Osteocyte (in vitro differentiated cells): ENCODE measurements around the gene KRT24. TPM values are rescaled to one million over a fixed set of nuclear protein-coding genes. Genes with fewer than 3 reads are reported as not detected.
A peak's percentile ranks its signal among the peaks of the same experiment; 100 is the strongest.

ENCODE experiments used
- DNase-seq: peaks from one replicate; pipeline ENCODE4 v3.0.0; 2021; ENCODE audit warnings: mixed read lengths; ENCODE audit not compliant: unreplicated experiment; ENCODE audit errors: extremely low spot score
- H3K27ac Mint-ChIP-seq: one replicate; pipeline ENCODE4 v1.8.0; 2021; ENCODE audit warnings: mild to moderate bottlenecking, mixed read lengths; ENCODE audit not compliant: unreplicated experiment
- H3K27me3 Mint-ChIP-seq: one replicate; pipeline ENCODE4 v1.8.0; 2021; ENCODE audit warnings: mixed read lengths; ENCODE audit not compliant: unreplicated experiment
- H3K36me3 Mint-ChIP-seq: one replicate; pipeline ENCODE4 v1.8.0; 2021; ENCODE audit warnings: mixed read lengths; ENCODE audit not compliant: unreplicated experiment
- H3K4me1 Mint-ChIP-seq: one replicate; pipeline ENCODE4 v1.8.0; 2021; ENCODE audit warnings: mixed read lengths; ENCODE audit not compliant: unreplicated experiment
- H3K4me3 Mint-ChIP-seq: one replicate; pipeline ENCODE4 v1.8.0; 2021; ENCODE audit warnings: mild to moderate bottlenecking, moderate library complexity, mixed read lengths; ENCODE audit not compliant: unreplicated experiment
- H3K9me3 Mint-ChIP-seq: one replicate; pipeline ENCODE4 v1.8.0; 2021; ENCODE audit warnings: mixed read lengths; ENCODE audit not compliant: unreplicated experiment
- CTCF ChIP-seq: fragments of 200-600 bp; sonication (generic); IDR thresholded peaks from 2 replicates; pipeline ENCODE4 v1.5.0; 2021; ENCODE audit warnings: antibody characterized with exemption, mild to moderate bottlenecking, moderate library complexity
- total RNA-seq: library from RNA; stranded (reverse); gene quantifications from 2 replicates; pipeline ENCODE4 v1.2.1, GENCODE V29; 2021

Gene KRT24
- total RNA-seq, 1 donor from 2014 or later, result not detected

- Mint-ChIP-seq H3K4me3 (no peak overlapping the region), H3K4me1 (no peaks in the 10 kb centered on the region), H3K27ac (no peak overlapping the region), H3K9me3 (no peaks in the 10 kb centered on the region), H3K27me3 (peaks cover 79% of the 10 kb centered on the region), H3K36me3 (no peaks in the 10 kb centered on the region)
- no peak for DNase-seq
- no peak for TF ChIP-seq CTCF
Observed at GRCh38 chr17:40672654-40673053, 30.9 kb downstream of the KRT24 start.

- Mint-ChIP-seq H3K27me3 (peaks cover 73% of the 10 kb centered on the region), H3K4me3 (no peak overlapping the region), H3K27ac (no peak overlapping the region), H3K36me3 (no peaks in the 10 kb centered on the region), H3K4me1 (no peaks in the 10 kb centered on the region), H3K9me3 (no peaks in the 10 kb centered on the region)
- TF ChIP-seq CTCF, result no peak
- no peak for DNase-seq
Observed at GRCh38 chr17:40671282-40671681, 32.3 kb downstream of the KRT24 start.

DNA sequence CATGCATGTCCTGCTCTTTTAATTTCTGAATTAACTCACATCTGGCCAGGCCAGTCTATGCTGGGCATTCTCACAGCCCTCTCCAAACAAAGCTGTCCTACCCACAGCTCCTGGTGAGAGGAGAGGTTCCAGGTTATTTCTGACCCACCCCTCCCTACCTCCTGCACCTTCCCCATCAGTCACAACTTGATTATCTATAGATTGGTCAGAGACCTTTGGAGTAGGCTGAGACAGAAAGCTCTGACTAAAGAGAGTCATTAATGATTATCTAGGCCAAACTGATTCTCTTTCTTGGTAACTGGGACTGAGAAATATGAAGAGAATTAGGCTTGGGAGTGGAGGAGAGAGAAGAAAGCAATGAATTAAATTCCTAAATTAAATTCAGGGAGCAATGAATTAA, 37.2 kb downstream of the KRT24 start:
- peaks cover 68% of the 10 kb centered on the region for H3K27me3 Mint-ChIP-seq
- H3K9me3 Mint-ChIP-seq, result no peaks in the 10 kb centered on the region
- H3K4me1 Mint-ChIP-seq, result peaks cover 4% of the 10 kb centered on the region
- no peak overlapping the region for H3K27ac Mint-ChIP-seq
- TF ChIP-seq CTCF, result no peak
- H3K4me3 Mint-ChIP-seq, result no peak overlapping the region
- H3K36me3 Mint-ChIP-seq, result no peaks in the 10 kb centered on the region
- DNase-seq, result no peak

- H3K4me3 Mint-ChIP-seq, result peak within 1 kb of the TSS; percentile 11
- peaks cover 65% of the 10 kb centered on the region for H3K27me3 Mint-ChIP-seq
- TF ChIP-seq CTCF, result no peak
- no peaks in the 10 kb centered on the region for H3K36me3 Mint-ChIP-seq
- H3K27ac Mint-ChIP-seq, result no peak within 1 kb of the TSS
- H3K9me3 Mint-ChIP-seq, result no peaks in the 10 kb centered on the region
- H3K4me1 Mint-ChIP-seq, result peaks cover 4% of the 10 kb centered on the region
- no peak for DNase-seq
Observed at GRCh38 chr17:40664582-40665333, 38.8 kb downstream of the KRT24 start, which contains the start of gene KRT222. TSS of gene KRT222 (minus strand) at chr17:40665177. CDS start at chr17:40665099, 78 bp downstream.

GRCh38 chr17:40663252-40663651, 40.3 kb downstream of the KRT24 start:
- no peak for DNase-seq
- Mint-ChIP-seq H3K27me3 (peaks cover 63% of the 10 kb centered on the region), H3K4me1 (peaks cover 4% of the 10 kb centered on the region), H3K36me3 (no peaks in the 10 kb centered on the region), H3K4me3 (no peak overlapping the region), H3K27ac (no peak overlapping the region), H3K9me3 (no peaks in the 10 kb centered on the region)
- TF ChIP-seq CTCF, result no peak
